GM20431 (cell line): Measurements from ENCODE around the gene DNAI1.
"Not testable (repeated sequence)": the region's sequence is repeated elsewhere in the genome, so short reads cannot be mapped to it uniquely, and the experiment has no call there.

Experiments
- in situ Hi-C: fragments of 300-500 bp; cut with MseI, MboI; formaldehyde crosslinking; loops from one replicate; pipeline ENCODE4 v1.15.0; 2020; ENCODE audit warnings: low sequenced_read_pairs; ENCODE audit not compliant: unreplicated experiment

The DNAI1 gene

DNA sequence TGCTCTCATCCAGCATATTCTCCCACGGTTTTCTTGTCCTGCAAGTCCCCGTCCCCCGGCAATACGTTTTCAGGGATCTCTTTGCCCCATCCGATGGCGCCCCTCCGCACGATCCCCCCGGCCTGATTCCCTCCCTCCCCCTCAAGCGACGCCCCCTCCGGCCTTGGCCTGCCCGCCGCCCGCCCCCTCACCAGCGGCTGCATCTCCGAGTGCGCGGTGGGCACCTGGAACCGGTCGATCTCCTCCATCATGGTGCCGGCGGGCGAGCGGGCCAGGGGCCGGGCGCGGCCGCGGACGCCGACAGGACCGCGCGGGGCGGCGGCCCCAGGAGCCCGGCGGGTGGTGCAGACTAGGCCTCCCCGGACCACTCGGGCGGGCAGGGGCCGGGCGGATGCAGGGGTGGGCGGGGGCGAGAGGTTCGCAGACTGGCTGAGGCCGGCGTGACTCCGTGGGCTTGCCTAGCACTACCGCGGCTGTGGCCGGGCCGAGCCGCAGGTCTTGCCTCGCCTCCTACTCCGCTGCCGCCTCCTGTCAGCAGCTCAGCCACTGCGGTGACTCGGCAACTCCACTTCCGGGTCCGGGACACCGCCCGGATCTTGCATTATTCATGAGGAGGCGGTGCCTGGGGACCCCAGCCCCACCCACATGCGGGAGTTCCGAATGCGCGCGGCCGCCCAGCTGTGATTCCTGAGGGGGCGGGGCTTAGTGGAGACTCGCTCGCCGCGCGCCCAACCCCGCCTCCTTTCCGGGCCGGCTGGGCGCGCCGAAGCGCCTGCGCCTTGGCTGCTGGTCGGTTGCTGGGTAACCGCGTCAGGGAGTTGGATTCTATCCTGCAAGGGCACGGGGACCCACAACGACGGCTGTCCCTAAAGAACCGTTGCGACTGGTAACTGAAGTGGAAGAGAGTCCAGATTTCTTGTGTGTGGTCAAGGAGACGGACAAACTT lies at the start of gene DNAI1, which contains the start of gene FAM219A:
Gene DNAI1, plus strand, starts transcription at position 793 of the 946 bp plus-strand sequence. CDS start 201 bp downstream, outside the sequence.
Gene FAM219A, minus strand, starts transcription at position 558 of the 946 bp plus-strand sequence. Its CDS starts 307 bp downstream, at position 251.
- in situ Hi-C loops = no loop called here

DNA sequence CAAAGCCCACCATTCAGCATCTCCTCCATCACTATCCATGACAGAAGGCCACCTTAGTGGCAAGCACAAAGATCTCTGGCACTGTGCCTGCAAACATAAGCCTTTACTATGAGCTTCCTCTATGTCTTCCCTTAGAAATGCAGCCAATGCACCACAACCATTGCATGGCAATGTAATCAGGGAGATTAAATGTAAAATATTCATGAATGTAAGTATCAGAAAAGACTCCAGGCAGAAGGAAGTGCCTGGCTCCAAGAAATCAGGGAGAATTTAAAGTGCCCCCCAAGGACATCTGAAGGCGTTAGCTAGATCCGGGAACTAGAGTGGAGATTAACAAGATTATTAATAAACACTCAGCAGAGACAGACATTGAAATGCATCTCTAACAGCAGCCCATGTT lies 49.5 kb upstream of the DNAI1 start:
- in situ Hi-C loops = loop anchor here (25.0 kb wide), 1 partner anchor 103 kb away; the partner anchor contains the start of gene ENHO

DNA sequence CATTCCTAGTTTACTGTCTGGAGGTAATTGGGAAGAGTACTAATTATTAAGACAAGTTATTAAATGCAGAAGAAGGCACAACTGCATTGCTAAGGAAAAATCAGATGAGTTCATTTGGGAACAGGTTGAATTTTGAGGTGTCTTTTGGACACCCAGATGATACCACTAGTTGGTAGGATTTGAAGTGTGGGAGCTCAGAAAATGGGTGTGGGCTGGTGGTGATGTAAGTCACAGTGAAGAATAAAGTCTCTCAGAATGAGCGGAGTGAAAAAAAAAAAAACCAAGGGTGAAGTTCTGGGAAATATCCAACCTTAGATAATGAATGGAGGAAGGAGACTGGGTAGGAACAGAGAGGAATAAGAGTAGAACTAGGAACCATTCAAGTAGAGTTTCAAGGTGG lies 46.3 kb upstream of the DNAI1 start:
- in situ Hi-C loops = loop anchor here (10.0 to 25.0 kb wide), 2 partner anchors 100 to 192 kb away; partner anchors contain the start of gene ENHO

DNA sequence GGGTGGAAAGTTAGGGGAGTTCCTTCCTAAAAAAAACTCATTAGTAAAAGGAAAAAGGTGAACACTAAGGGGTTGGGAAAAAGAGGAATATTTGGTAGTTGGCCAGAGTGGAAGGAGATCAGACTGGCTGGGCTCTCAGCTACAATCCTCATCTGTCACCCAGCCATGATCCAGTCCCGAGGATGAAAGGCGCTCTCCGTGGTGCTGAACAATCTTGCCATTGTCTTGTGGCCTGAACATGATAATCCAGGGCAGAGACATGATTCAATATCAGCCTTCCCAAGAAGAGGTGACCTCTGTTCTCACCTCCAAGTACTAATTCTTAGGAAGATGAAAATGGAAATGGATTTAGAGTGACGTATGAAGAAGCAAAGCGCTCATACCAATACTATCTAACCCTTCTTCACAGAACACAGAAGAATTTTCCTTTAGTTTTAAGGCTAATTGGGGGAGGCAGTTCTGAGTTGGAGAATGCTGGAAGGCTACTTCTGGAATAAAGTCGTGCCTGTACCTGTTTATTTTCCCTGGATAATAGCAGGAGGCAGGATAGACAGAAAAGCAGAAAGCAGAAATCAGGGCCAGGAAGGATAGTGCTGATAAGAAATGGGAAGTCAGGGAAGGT lies 45.3 kb upstream of the DNAI1 start:
- in situ Hi-C loops = loop anchor here (10.0 to 25.0 kb wide), 2 partner anchors 99 to 191 kb away; partner anchors contain the start of gene ENHO

DNA sequence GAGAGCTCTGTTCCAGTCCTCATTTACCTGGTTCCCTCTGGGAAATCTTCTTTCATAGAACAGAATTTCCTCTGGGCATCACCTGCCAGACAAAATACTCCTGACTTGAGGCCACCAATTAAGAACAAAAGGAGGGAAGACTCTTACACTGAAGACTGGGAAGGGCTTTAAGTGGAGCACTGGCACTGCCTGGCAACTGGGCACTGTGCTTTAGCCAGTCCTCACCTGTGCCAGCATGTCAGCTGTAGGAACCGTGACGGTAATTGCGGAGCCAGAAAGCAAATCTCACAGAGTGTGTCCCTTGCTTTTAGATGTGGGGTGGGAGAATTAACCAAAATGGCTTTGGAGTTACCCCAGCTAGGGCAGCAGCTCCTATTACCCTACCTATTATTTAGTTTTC lies 40.9 kb upstream of the DNAI1 start:
- in situ Hi-C loops = loop anchor here (10.0 to 25.0 kb wide), 2 partner anchors 95 to 187 kb away; partner anchors contain the start of gene ENHO

DNA sequence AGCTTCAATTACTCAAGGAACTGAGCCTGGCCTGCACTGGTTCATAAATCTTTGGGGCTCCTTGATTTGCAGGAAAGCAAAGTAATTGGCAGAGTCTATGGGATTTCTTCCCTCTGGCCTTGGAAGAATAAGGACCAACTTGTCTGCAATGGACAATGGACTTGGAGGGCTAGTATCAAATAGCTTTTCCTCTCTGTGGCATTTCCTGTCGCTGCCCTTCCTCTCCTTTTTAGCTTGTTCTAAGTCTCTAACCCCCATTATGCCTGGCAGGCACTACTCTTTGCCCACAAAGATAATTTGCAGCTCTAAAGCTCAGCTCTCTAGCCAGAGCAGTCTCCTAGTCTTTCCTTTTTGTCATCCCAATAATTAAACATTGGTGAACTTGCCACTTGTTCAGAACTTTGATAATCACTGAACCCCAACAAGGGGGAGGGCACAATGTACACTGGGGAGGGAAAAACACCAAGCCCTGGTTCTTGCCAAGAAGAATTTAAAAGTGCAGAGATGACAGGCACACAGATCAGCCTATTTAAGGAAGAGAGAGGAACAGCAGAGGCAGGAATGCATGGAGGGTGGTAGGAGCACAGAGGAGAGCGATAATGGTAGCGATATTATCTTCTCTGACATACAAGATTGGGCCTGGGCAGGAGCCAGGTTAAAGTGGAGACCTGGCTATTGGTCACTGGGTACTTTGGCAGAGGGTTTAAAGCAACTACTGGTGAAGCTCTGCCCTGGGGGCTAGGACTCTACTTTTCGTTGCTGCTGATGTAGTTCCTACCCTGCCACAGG lies 38.7 kb upstream of the DNAI1 start:
- in situ Hi-C loops = loop anchor here (10.0 to 25.0 kb wide), 2 partner anchors 92 to 185 kb away; partner anchors contain the start of gene ENHO

DNA sequence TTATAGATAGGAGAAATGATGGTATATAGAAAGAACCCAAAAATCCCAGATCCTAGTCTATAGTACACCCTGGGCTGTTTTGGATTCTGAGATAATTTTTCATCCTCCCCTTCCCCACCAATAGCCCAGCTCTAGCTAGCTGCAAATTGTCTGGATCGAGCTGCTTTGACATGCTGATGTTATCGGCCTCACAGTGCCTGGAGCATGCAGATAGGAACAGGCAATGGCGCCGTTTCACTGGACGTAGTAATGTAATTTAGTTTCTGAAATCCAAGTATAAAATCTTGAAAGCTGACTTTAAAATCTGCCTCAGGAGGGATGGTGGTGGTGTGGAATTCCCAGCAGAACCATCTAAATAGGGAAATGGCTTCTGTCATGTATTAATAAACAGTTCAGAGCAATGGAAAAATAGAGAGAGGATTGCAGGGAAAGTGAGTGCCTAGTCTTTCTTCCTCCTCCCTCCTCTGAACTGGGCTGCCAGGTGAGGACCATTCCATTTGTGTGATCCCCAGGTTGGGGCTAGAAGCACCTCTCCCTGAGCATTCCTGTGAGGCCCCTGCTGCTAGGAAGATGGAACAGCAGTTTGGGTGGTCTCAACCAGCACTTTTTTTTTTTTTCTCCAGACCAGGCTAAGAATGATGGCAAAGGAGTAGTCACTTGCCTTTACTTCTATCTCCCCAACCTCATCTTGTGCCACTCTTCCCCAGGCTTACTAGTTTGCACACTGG lies 32.1 kb upstream of the DNAI1 start:
- in situ Hi-C loops = no loop called here

DNA sequence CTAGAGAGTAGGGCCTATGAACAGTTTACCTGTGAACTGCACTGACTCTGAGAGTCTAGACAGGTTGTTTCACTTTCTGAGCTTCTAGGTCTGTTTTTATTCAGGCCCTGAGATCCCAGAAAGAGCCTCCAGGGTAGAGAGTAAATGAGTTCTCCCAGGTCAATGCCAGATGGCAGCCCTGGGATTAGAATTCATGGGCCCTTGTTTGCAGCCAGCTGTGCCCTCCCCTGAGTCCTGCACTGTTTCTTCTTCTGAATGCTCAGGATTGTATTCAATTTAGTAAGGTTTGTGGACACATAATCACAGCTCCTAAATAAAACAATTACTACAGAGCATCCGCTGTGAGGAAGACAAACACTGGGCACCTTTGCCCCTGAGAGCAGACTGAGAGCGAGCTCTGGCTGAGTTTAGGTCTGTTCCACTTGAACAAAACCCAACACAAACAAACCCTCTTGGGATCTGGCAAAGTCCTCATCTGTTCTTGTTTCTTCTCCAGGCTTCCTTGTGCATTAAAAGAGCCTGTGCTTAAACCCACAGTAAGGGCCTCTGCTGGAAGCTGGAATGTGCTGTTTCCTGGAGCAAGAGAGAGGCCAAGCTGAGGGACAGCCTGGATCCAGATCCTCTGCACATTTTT lies 30.2 kb upstream of the DNAI1 start:
- in situ Hi-C loops = no loop called here

DNA sequence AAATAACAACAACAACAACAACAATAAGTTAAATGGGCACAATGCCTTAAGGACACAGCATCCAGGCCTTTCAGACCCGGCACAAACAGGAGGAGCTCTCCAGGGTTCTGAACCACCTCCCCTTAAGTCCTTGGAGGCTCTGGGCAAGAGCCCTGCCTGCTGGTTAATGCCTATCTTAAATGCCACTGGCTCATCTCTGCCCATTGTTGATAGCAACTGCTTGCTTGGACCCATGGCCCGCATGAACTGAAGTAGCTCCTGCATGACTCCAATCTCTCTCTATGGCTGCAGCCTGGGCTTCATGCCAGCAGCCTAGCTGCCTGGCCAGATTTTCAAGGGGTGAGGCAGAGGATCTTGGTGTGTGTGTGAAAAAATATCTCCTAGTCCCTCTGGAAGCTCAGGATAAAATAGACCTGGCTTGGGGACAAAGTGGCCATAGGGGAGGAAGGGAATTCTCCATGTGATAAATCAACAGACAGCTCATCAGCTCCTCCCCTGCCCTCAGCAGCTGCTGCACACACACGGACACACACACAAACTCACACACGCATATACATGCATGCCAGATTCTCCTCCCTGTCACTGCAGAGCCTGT lies 27.7 kb upstream of the DNAI1 start:
- in situ Hi-C loops = no loop called here

DNA sequence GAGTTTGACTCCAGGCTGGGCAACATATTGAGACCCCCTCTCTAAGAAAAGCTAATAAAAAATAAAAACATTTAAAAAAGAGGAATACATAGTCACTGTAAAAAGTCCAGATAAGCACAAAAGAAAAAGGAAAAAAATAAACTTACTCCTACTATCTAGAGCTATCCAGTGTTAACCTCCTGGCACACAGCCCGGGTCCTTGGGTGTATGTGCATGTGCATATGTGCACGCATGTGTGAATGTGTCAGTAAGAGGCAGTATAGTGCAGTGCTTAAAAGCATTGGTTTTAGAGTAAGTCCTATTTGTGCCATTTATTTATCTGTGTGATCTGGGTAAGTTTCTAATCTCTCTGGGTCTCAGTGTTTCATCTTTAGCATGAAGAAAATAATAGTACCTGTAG lies 26.9 kb upstream of the DNAI1 start:
- in situ Hi-C loops = no loop called here

DNA sequence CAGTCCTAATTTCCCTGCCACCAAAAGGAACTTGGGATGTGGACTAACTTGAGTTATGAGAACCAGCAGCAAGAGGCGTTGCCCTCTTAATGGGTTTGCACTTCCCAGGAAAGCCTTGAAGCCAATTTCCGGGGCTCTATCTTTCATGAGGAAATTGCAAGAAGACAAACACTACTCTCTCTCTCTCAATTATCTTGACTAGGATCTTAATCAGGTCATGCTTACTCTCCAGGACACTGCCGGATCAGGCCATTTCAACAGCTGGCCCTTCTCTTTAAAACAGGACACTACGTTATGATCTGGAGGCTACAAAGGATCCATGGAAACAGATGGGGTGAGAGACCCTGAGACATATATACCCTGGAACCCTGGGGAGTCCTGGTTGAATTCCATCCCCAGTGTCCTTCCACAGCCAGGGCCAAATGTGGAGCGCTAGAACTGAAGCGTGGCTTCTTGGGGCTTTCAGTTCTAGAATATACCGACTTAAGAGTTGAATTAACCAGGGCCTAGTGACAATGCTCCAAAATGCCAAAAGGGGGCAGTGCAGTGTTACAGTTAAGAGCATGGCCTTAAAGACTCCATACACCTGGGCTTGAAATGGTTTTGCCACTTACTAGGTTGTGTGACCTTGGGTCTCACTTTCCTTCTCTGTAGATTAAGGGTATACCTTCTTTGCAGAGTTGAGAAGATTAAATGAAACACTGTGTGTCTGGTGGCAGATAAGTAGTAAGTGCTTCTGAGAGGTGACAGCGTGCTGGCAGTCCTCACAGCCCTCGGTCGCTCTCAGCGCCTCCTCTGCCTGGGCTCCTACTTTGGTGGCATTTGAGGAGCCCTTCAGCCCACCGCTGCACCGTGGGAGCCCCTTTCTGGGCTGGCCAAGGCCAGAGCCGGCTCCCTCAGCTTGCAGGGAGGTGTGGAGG lies 21.3 kb upstream of the DNAI1 start:
- in situ Hi-C loops = no loop called here

DNA sequence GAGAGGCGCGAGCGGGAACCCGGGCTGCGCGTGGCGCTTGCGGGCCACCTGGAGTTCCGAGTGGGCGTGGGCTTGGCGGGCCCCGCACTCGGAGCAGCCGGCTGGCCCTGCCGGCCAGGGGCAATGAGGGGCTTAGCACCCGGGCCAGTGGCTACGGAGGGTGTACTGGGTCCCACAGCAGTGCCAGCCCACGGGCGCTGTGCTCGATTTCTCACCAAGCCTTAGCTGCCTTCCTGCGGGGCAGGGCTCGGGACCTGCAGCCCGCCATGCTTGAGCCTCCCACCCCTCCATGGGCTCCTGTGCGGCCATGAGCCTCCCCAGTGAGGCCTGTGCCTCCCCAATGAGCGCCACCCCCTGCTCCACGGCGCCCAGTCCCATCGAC lies 20.7 kb upstream of the DNAI1 start:
- in situ Hi-C loops = not testable (repeated sequence)

DNA sequence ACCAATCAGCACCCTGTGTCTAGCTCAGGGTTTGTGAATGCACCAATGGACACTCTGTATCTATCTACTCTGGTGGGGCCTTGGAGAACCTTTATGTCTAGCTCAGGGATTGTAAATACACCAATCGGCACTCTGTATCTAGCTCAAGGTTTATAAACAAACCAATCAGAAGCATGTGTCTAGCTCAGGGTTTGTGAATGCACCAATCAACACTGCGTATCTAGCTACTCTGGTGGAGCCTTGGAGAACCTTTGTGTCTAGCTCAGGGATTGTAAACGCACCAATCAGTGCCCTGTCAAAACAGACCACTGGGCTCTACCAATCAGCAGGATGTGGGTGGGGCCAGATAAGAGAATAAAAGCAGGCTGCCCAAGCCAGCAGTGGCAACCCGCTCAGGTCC lies 20.1 kb upstream of the DNAI1 start:
- in situ Hi-C loops = not testable (repeated sequence)

DNA sequence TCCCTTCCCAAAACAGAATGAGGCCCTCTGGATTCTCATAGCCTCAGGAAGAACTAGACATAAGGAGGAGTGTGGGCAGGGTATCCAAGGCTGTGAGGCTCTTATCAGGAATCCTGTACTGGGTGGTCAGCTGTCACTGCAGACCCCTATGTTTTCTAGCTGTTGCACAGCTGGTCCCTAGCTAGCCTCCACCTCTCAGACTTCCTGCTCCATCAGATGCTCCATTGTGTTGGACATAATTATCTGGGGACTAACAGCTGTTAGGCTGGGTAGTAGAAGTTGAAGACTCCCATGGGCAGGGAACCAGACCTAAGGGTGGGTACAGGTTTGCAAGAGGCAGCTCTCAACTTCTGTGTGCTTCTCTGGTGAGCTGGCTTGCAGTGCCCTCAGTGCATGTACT lies 18.6 kb upstream of the DNAI1 start:
- in situ Hi-C loops = no loop called here

DNA sequence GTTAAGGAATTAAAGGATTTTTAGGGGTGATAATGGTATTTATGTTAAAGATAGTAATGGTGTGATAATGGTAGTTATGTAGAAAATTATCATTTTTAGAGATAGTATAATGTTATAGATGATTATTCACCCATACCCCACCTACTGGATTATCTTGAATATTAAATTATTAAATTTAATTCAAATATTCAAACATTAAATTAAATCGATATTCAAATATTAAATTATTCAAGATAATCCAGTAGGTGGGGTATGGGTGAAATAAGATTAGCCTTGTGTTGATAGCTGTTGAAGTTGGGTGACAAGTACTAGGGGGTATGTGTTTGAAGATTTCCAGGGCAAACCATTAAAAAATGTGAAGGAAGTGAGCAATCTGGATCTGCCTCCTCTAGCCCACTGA lies 15.8 kb upstream of the DNAI1 start:
- in situ Hi-C loops = no loop called here

DNA sequence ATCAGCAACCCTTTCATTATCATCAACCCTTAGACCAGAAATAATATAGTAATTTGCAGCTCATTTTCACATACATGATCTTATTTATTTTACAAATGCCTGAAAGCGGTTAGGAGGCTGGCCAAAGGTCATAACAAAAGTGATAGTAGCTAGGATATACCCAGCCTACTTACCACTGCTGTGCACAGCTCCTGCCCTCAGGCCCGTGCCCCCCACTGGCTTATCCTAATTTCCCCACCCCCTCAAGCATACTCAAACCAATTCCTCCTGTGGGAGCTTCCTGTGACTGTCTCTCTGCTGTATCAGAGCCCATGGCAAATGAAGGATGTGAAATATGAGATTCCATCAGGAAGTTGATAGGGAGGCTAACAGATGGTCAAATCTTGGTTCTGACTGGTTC lies 15.1 kb upstream of the DNAI1 start:
- in situ Hi-C loops = no loop called here

DNA sequence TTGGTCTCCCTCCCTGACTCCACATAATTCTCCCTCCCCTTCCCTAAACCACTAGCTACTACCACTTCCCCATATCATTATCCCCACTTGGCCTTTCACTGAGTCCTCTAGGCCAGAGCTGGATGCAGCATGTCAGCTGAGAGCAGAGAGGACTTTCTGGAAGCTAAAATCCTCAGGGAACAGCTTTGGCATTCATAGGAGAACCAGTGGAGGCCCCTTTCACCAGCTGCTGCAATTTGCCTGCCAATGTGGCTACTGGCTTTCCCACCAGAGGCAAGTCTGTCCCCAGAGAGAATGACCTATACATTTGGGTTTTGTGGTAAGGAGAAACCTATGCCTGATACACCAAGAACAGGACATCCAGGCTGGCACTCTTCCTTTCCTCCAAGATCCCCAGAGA lies 14.6 kb upstream of the DNAI1 start:
- in situ Hi-C loops = no loop called here

DNA sequence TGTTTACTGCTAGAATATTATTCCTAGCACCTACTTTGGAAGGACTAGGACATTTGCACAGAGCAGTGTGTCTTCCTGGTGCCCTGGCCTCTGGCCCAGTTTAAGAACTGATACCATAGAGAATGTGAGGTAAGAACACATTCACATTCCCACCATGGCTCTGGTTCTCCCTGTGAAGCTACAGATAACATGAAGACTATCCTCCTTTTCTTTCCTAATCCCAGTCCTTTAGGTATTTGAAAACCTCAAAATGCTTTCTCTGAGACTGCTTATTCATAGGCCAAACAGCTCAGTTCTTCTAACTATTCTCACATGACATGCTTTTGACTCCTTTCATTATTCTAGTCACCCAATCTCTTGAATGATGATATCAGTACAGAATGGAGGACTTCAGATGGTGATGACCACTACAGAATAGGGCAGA lies 12.1 kb upstream of the DNAI1 start:
- in situ Hi-C loops = no loop called here
